ENCODE measurements around the gene ATP9A.
A peak's percentile ranks its signal among the peaks of the same experiment; 100 is the strongest.
"Not testable (repeated sequence)": the region's sequence is repeated elsewhere in the genome, so short reads cannot be mapped to it uniquely, and the experiment has no call there.

Gene ATP9A

DNA sequence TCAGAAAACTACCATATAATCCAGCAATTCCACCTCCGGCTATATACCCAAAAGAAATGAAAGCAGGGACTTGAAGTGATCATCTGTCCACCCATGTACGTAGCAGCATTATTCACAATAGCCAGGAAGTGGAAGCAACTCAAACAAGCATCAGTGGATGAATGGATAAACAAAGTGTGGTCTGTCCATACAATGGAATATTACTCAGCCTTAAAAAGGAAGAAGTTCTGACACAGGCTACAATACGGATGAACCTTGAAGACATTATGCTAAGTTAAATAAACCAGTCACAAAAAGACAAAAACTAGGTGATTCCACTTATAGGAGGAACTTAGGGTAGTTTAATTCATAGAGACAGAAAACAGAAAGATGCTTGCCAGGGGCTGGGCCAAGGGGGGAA lies 76.5 kb downstream of the ATP9A start:
- DNase-seq, result no peak

DNA sequence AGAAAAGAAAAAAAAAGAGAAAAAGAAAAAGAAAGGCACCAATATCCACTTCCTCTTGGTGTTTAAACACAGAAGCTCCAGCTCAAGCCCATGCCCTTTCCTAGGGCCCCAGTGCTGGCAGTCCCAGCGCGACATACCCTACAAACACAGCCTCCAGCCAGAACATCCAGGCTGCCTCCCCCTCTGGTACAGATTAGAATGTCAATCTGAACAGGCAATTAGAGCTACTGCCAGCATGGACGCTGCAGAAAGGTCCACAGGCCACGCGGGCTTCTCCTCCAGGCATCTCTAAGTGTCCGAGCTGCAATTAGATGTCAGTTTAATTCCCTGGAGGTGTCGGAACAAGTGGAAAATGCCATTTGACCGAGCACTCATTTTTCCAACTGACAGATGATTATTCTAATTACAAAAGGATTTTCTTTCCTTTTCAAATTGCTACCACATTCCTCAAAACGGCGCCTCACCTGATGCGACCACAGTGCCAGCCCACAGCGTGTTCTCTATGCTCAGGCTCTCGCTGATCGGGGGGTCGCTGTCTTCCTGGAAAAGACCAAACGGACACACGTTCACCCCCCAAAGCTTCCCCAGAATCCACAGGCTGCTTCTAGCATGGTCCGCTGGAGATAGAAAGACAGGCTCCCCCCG lies 79.5 kb downstream of the ATP9A start:
- no peak for DNase-seq

DNA sequence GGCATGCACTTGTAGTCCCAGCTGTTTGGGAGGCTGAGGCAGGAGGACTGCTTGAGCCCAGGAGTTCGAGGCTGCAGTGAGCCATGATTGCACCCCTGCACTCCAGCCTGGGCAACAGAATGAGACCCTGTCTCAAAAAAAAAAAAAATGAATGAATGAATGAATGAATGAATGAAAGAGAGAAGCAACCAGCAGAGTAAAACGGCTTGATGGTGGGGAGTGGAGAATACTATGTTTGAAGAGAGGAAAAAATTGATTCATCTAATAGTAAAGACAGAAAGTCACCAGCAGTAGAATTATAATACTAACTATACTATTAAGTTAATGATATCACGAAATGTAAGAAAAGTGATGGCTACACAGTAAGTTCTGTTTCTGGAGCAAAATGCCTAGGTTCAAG lies 80.6 kb downstream of the ATP9A start:
- no peak for DNase-seq

DNA sequence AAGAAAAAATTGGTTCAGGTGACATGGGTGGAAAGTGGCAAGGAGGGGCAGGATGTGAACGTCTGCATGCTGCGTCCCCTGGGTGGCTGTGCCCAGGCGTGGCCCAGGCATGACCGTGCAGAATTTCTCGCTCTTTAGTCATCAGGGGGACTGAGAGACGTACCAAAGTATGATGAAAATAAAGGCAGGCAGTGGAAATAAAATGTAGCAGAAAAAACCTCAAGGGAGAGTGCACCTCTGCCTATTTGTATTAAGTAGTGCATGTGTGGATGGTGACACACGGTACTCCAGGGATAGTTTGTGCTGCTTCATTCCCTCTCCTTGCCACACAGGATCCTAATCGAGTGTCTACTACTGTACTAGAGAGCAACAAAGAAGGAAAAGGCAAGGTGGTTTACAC lies 81.1 kb downstream of the ATP9A start:
- peak; percentile 74 for DNase-seq

DNA sequence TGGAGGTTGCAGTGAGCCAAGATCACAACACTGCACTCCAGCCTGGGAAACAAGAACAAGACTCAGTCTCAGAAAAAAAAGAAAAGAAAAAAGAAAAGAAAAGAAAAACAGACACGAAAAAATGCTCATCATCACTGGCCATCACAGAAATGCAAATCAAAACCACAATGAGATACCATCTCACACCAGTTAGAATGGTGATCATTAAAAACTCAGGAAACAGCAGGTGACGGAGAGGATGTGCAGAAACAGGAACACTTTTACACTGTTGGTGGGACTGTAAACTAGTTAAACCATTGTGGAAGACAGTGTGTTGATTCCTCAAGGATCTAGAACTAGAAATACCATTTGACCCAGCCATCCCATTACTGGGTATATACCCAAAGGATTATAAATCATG lies 82.7 kb downstream of the ATP9A start:
- DNase-seq, result not testable (repeated sequence)

DNA sequence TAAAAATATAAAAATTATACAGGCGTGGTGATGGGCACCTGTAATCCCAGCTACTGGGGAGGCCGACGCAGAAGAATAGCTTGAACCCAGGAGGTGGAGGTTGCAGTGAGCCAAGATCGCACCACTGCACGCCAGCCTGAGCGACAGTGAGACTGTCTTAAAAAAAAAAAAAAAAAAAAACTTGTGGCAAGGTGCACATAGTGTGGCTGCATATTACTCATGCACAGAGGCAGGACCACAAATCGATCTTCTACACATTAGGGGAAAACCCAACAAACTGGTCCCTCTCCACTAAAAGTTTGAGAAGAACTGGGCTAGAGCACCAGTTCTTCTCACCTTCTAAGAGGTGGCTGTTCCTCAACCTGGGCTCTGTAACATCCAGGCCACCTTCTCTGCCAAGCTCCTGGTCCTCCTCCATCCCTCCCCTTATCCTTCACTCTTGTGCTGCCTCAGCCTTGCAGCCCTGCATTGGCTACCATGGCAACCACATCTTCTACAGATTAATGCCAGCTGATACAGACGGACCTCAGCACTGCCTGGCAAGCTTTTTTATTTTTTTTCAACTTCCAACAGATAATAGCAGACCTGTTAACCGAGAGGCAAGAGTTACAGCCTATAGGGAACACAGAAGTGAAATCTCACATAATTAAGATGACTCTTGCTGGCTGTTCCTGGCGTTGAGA lies 88.0 kb downstream of the ATP9A start:
- DNase-seq, result no peak

DNA sequence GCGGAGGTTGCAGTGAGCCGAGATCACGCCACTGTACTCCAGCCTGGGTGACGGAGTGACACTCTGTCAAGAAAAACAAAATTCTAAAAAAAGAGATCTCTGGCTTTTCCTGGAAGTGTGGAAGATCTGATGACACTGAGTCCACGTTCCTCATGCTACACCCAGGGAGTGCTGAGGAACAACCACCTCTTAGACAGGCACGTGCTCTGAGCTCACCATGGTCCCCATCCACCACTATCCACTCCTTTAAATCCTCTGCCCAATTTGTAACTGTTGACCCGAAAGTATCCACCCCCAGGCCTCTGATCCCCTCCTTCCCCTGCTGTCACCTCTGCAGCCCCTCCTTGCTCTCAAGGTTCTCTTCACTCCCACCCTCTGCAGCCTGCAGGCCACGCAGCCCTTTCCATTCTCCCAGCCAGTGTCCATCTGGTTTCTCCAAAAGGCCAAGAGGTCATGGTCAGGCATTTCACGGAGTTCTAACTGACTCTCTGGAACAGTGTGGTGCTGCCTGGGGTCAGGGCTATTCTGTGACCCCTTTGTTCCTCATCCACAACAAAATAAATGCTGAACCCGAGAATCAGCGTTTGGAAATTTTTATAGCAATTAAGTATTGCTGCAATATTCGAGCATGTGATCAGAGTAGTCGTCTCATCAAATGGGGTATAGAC lies 88.8 kb downstream of the ATP9A start:
- no peak for DNase-seq

DNA sequence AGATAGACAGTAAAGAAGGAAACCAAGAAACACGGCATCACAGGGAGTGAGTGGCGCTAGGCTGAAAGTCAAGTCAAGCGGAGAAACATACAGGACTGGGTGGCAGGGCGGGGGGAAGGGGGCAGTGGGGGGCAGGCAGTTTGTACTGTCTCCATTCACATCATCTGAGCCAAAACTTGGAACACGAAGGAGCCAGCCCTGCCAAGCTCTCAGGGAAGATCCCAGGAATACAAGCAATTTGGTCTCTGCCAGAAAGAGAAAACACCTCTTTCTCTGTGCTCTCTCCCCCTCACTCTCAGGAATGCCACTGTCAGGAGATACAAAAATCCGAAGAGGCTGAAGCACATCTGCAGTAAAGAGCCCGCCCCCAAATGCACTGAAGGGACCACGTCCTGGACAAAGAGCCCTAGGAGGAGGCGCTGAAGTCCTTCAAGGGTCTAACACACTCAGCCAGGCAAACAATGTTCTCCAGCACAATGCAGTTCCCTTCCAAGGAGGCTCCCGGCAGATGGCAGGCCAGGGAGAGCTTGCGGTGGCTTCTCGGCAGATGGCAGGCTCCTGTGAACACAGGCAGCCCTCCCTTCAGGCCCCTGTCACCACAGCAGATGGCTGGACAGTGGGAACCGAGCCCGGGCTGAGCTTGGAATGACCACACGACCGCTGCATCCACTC lies 90.0 kb downstream of the ATP9A start:
- no peak for DNase-seq

DNA sequence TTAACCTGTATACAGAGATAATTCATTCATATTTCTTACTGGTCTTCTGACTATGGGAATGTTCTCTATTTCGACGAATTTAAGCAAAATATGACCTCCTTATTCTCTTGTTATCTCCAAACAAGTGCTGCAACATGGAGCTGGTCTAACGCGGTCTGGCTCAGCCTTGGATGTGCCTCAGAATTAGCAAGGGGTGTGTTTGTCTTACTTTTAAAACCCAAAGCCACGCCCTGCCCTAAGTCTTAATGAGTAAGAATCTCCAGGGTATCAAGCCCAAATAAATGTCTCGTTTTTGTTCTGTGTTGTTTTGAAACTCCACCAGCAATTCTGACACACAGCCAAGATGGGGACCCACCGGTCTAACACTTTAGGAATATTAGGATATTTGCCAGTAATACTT lies 99.2 kb downstream of the ATP9A start:
- DNase-seq, result no peak

DNA sequence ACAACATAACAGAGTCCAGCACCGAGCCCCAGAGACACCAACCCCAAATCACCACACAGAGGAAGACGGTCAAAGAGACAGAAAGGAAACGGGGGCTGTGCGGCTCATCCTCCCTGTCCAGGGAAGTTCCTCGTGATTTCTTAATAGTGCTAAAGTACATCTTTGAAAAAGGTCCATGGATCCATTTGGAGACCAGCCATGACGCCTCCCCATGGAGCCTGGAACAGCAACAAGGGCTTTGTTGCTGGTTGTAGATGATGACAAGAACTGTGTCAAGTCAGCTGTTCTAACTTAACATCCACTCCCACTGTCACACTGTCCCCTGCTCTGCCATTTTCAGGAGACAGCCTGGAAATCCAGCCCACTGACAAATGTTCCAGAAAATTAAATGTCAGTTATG lies 99.7 kb downstream of the ATP9A start:
- no peak for DNase-seq

DNA sequence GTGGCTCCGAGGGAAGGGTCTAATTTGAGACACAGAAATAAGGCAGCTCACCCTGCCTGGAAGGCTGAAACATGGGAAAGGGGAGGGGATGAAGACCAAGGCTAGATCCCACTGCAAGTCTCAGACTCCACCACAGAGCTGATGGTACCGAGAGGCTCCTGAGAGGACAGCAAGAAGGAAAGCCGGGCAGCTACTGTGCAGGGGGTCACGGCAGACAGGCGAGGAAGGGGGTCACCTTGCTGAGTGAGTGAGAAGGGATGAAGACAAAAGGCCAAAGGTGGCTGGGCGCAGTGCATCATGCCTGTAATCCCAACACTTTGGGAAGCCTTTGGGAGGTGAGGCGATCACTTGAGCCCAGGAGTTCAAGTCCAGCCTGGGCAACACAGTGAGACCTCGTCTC lies 100.7 kb downstream of the ATP9A start:
- DNase-seq, result no peak

DNA sequence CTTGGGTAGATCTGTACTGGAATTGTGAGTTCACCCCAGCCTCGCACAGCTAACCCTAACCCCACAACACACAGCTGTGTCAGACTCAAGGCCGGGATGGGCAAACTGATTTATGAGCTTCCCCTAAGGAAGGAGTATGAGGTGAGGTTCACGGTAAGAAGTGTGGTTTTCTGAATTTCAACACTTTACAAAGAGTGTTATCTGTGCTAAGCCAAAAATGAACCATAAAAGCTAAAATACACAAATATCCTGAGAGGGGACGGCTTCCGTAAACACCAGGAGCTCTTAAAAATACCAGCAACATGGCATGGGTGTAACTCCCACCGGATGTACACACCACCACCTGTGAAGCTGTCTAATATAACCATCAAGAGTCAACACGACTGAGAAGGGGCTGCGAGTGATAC lies 101.2 kb downstream of the ATP9A start:
- DNase-seq, result no peak

DNA sequence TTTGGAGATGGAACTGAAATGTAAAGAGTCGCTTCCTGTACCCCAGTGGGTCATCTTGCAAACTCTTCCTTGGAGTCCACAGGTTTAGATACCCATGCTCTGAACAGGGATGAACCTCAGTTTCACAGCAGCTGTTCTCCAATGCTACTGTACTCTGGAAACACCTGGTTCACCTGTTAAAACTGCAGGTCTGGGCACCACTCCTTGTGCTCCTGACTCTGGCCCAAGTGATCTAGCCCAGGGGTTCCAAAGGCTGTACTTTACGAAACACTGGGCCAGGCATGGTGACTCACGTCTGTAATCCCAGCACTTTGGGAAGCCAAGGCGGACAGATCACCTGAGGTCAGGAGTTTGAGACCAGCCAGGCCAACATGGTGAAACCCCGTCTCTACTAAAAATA lies 102.1 kb downstream of the ATP9A start:
- no peak for DNase-seq

DNA sequence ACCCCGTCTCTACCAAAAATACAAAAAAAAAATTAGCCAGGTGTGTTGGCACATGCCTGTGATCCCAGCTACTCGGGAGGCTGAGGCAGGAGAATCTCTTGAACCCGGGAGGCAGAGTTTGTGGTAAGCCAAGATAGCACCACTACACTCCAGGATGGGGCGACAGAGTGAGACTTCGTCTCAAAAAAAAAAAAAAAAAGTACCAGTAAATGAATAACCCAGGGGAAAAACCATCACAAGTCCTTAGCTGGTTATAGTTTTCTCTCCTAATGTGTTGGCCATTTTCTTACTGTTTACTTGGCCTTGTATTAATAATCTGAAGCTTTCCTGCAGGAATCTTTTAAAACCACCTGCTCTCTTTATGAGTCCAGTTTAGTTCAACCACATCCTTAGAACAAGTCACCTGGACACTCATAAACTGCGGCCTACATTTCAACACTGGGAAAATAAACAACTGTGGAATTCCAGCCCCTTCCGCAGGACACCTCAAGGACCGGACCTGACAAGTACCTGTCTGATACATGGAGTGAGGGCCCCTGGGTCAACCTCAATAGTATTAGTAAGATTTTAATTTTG lies 102.6 kb downstream of the ATP9A start:
- no peak for DNase-seq

DNA sequence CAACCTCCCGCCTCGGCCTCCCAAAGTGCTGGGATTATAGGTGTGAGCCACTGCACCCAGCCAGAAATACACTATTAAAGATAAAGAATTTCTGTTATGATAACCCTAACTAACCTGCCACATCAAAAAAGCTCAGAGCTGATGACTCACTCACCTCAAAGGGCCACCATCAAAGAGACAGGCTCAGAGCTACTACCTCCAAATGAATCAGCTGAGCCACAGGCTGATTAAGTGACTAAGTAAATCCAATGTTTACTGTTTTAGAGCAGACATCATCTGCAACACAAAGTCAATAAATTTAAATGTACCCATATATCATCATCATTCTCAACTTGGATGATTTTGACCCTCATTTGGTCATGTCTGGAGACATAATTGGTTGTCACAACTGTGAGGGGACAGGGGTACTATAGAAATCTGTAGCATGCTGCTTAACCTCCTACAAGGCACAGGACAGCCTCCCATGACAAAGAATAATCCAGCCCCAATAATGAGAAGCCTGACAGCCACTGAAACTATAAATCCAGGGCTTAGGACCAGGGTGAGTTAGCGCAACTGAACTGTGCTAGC lies 106.5 kb downstream of the ATP9A start:
- peak; percentile 39 for DNase-seq

DNA sequence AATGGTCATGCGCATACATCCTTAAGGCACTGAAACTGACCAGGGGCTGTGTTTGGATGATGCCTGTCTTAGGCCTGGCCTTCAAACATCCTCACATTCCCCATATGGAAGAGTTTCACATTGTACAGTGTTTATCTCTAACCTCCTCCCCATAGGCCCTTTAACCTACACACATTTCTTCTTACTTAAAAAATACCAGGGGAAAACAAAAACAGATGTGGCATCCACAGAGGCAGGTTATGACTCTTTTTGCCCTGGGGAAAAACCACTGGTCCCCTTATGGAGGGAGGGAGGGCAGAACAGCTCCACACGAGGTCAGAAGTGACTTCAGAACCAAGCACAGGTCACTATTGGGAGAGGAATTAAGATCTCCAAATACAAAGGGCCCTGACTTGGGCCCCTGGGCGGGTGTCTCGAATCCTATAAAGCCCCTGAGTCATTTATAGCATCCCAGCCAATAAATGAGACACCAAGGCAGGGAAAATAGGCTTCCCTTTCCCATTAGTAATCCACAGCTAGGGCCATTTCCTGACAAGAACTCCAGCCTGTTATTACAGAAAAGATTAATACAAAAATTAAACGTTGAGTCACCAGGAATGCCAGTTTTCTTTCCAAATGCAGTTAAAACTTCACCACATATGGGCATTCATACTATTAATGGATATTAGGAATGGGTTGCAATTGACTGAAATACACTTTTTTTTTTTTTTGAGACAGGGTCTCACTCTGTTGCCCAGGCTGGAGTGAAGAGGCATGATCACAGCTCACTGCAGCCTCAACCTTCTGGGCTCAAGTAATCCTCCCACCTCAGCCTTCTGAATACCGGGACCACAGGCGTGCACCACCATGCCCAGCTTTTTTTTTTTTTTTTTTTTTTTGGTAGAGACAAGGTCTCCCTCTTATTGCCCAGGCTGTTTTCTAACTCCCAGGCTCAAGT lies 107.2 kb downstream of the ATP9A start:
- peak; percentile 94 for DNase-seq

DNA sequence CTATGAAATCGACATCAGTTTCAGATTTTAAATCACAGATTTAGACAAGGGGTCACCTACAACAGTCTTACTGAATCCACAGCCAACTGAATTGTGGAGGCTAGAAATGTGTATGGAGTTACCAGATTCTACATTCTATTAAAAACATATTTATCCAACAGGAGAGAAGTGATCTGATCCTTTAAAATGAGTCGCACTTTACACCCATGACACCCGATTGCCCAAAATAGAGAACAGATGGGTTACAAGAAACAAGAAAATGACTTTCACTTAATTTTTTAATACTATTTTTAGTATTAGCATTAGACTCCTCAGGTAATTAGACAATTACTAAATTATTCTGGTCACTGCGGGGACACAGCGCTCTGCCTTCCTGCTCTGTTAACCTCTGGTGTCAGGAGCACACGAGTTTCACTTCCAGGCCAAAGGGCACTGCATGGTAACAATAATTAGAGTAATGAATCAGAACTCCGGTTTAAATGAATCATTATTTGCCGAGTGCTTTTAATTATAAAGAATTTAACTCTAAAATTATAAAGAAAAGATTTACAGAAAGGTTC lies 108.6 kb downstream of the ATP9A start:
- DNase-seq, result no peak

DNA sequence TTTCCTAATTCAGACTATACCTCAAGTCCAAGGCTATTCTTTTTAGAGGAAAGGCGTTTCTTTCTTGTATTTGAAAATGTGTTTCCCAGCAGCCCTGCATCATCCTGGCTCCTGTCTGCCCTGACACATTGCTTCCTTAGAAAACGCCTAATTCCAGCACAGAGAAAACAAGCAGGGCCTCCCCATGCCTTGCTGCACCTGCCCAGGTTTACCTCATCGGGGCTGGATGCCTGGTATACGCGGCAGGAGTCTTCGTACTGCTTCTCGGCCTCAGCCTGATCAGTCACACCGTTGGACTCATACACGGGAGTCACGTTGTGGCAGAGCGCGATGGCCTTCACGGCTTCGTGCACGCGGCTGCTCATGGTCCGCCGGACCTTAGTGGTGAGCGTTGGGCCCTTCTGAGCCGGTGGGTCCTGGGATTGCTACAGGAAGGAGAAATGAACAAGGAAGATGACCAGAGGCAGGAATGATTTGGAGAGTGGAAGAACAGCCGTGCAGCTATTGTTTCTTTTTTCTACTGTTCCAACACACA lies 111.4 kb downstream of the ATP9A start:
- no peak for DNase-seq

DNA sequence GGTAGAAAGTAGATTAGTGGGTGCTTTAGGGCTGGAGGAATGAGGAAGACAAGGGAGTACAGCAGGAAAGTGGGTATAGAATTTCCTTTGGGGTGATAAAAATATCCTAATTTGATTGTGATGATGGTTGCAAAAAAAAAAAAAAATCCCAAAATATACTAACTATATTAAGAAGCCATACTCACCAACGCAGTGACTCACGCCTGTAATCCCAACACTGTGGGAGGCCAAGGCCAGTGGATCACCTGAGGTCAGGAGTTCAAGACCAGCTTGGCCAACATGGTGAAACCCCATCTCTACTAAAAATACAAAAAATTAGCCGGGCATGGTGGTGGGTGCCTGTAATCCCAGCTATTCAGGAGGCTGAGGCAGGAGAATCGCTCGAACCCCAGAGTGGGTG lies 112.1 kb downstream of the ATP9A start:
- DNase-seq, result not testable (repeated sequence)

DNA sequence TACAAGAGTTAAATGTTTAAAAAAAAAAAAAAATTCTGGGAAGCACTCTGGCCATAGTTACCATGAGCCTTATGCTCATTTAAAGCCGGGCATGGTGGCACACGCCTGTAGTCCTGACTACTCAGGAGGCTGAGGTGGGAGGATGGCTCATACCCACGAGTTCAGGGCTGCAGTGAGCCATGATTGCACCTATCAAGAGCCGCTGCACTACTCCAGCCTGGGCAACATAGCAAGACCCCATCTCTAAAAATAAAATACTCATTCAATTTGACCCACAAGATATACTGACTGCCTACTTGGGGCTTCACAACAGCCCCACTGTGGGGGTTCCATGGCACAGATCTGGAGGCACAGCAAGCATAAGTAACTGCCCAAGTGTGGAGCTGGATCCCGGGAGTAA lies 113.7 kb downstream of the ATP9A start:
- no peak for DNase-seq

DNA sequence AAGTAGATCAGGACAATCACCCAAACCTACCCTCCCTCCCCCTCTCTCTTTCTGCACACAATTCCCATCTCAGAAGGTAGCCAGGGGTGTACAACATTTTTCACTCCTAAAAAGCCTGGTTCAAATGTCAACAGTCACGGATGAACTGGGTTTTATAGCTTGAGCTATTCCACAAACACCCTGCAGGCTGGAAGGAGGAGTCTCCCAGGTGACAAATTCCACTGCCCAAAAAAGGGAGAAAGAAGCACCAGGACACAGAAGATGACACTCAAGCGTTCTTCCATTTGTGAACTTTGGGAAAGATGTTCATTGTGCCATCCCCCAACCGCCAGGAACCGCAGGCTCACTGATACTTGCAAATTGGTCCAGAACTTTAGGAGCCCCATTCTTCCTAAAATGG lies 114.1 kb downstream of the ATP9A start:
- DNase-seq, result no peak

All from EL (cell line).